ENCODE data around the gene ODAPH. TPM values are rescaled to one million over a fixed set of nuclear protein-coding genes. Genes with fewer than 3 reads are reported as not detected.

ODAPH gene
- total RNA-seq, 1 donor from 2014 or later: not detected

- no peaks in the 10 kb centered on the region for H3K36me3 ChIP-seq (ENCODE audit: control insufficient read depth, insufficient read depth, low read length)
- no peak for TF ChIP-seq CTCF (IDR thresholded peaks at IDR 0.05; ENCODE audit: insufficient read depth, low read length, severe bottlenecking)
- no peaks in the 10 kb centered on the region for H3K27me3 ChIP-seq (ENCODE audit: control insufficient read depth, insufficient read depth, low read length)
- no peak for DNase-seq (ENCODE audit: low read depth)
- no peak for FAIRE-seq
- no peak overlapping the region for H3K4me3 ChIP-seq (ENCODE audit: low read depth, low read length)
Observed at GRCh38 chr4:75593393-75593792, 37.5 kb downstream of the ODAPH start.

- no peak for TF ChIP-seq CTCF (IDR thresholded peaks at IDR 0.05; ENCODE audit: insufficient read depth, low read length, severe bottlenecking)
- DNase-seq (ENCODE audit: low read depth) (no peak), FAIRE-seq (no peak)
- Histone ChIP-seq H3K4me3 (ENCODE audit: low read depth, low read length) (no peak overlapping the region), H3K36me3 (ENCODE audit: control insufficient read depth, insufficient read depth, low read length) (no peaks in the 10 kb centered on the region), H3K27me3 (ENCODE audit: control insufficient read depth, insufficient read depth, low read length) (no peaks in the 10 kb centered on the region)
Observed at GRCh38 chr4:75596061-75596460, 40.2 kb downstream of the ODAPH start.

GRCh38 chr4:75598390-75598789, 42.5 kb downstream of the ODAPH start:
- Histone ChIP-seq H3K27me3 (ENCODE audit: control insufficient read depth, insufficient read depth, low read length) (no peaks in the 10 kb centered on the region), H3K4me3 (ENCODE audit: low read depth, low read length) (no peak overlapping the region), H3K36me3 (ENCODE audit: control insufficient read depth, insufficient read depth, low read length) (no peaks in the 10 kb centered on the region)
- DNase-seq (ENCODE audit: low read depth) (peak; percentile 26), FAIRE-seq (no peak)
- TF ChIP-seq CTCF (IDR thresholded peaks at IDR 0.05; ENCODE audit: insufficient read depth, low read length, severe bottlenecking): no peak

DNA sequence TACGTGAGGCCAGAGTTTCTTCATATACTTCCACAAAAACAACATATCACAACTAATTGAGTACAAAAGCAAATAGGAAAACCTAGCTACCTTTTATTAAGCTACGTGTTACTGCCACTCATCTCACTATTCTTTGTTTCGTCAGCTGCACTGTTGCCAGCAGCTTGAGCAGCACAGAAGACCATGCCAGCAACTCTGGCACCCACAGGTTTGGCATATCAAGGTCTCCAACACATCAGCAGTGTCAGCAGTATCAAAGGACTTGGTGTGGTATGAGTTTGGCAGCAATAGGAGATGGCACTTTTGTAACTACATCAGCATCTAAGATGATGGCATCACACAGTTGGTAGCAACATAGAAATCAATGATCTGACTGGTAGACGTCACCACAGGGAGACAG, 43.8 kb downstream of the ODAPH start:
- Histone ChIP-seq H3K36me3 (ENCODE audit: control insufficient read depth, insufficient read depth, low read length) (no peaks in the 10 kb centered on the region), H3K4me3 (ENCODE audit: low read depth, low read length) (no peak overlapping the region), H3K27me3 (ENCODE audit: control insufficient read depth, insufficient read depth, low read length) (no peaks in the 10 kb centered on the region)
- TF ChIP-seq CTCF (IDR thresholded peaks at IDR 0.05; ENCODE audit: insufficient read depth, low read length, severe bottlenecking): no peak
- DNase-seq (ENCODE audit: low read depth) (no peak), FAIRE-seq (no peak)

DNA sequence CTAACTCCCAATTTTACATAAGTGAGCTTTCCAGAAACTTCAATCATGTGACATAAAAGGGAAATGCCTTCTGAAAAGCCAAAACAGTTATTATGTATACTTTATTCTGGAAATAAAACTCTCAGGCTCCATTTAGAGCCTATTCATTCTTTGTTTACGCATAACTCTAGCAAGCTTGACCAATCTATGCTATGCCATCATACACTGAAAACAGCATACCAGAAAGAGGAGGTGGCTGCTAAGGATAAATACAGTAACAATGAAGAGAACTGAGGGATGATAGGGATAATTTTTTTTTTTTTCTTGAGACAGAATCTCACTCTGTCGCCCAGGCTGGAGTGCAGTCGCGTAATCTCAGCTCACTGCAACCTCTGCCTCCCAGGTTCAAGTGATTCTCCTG, 50.1 kb downstream of the ODAPH start:
- H3K36me3 ChIP-seq (ENCODE audit: control insufficient read depth, insufficient read depth, low read length): no peaks in the 10 kb centered on the region
- DNase-seq (ENCODE audit: low read depth) (no peak), FAIRE-seq (no peak)
- TF ChIP-seq CTCF (IDR thresholded peaks at IDR 0.05; ENCODE audit: insufficient read depth, low read length, severe bottlenecking): no peak
- H3K4me3 ChIP-seq (ENCODE audit: low read depth, low read length): no peak overlapping the region
- no peaks in the 10 kb centered on the region for H3K27me3 ChIP-seq (ENCODE audit: control insufficient read depth, insufficient read depth, low read length)

DNA sequence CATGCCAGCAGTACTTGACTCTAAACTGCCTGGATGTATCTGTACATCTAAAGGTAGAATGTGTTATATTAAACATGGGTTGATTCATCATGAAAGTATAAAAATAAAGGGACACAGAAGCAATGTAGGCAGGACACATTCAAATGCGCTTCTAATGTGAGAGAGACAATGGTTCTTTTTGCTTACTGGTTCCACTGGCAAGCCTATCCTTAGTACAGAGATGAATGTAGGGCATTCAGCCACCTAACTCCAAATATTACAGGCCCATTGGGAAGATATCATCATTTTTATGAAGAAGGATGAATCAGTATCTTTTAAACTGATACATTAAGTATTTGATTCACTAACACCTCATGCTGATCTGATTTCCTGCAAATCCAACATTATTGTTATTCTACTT, 56.4 kb downstream of the ODAPH start:
- DNase-seq (ENCODE audit: low read depth) (no peak), FAIRE-seq (no peak)
- Histone ChIP-seq H3K4me3 (ENCODE audit: low read depth, low read length) (no peak overlapping the region), H3K27me3 (ENCODE audit: control insufficient read depth, insufficient read depth, low read length) (no peaks in the 10 kb centered on the region), H3K36me3 (ENCODE audit: control insufficient read depth, insufficient read depth, low read length) (no peaks in the 10 kb centered on the region)
- no peak for TF ChIP-seq CTCF (IDR thresholded peaks at IDR 0.05; ENCODE audit: insufficient read depth, low read length, severe bottlenecking)

All from bronchial epithelial cell (primary cell).